B cell (primary cell): ENCODE results near the gene ABHD2. TPM values are rescaled to one million over a fixed set of nuclear protein-coding genes. Genes with fewer than 3 reads are reported as not detected.

ENCODE experiments used
- ATAC-seq: fragments of 200-7000 bp; cut with Tn5 transposase; one replicate; pipeline ENCODE4 v1.10.0; 2021; ENCODE audit warnings: low read depth, mild to moderate bottlenecking, moderate number of reproducible peaks, moderate library complexity
- CTCF ChIA-PET: fragments of 350-600 bp; sonication (Branson Sonifier 250); formaldehyde crosslinking; loops from one replicate; lab custom pipeline; 2021; ENCODE audit warnings: antibody characterized with exemption, inconsistent platforms; lab: Charles Lee
- POLR2A ChIA-PET: fragments of 350-600 bp; sonication (Branson Sonifier 250); formaldehyde crosslinking; loops from one replicate; lab custom pipeline; 2021; ENCODE audit warnings: antibody characterized with exemption; lab: Charles Lee
- DNase-seq: peaks from one replicate; pipeline ENCODE4 v3.0.0; 2013
- H2AFZ ChIP-seq: 2 replicates; pipeline ENCODE4 v1.6.1; 2012; ENCODE audit warnings: mild to moderate bottlenecking, low read depth, low read length; ENCODE audit not compliant: insufficient read depth, poor library complexity, severe bottlenecking
- H3K27ac ChIP-seq, 2 donors: 1 replicate in 1 of 2; 2 replicates in 1 of 2; pipeline ENCODE4 v1.5.1; 2012 to 2013; ENCODE audit warnings: low read length in 2 of 2, mild to moderate bottlenecking in 2 of 2, moderate library complexity in 1 of 2
- H3K27me3 ChIP-seq, 4 experiments: fragments of 200-600 bp in 1 of 4; sonication (generic) in 1 of 4; replicated peaks in 1 of 4; 1 replicate in 2 of 4; 2 replicates in 2 of 4; pipeline versions ENCODE4 v1.6.1 to v1.7.0; 2013 to 2016; ENCODE audit warnings: low read length in 3 of 4, mild to moderate bottlenecking in 2 of 4, mixed read lengths in 1 of 4, moderate library complexity in 1 of 4; ENCODE audit not compliant: insufficient read depth in 4 of 4, control insufficient read depth in 3 of 4; ENCODE audit errors: control extremely low read depth in 1 of 4
- H3K36me3 ChIP-seq, 2 experiments: replicated peaks in 1 of 2; 1 replicate in 1 of 2; 2 replicates in 1 of 2; pipeline versions ENCODE4 v1.6.1 to v1.7.1; 2013; ENCODE audit warnings: low read length in 1 of 2; ENCODE audit not compliant: insufficient read depth in 2 of 2, control insufficient read depth in 1 of 2; ENCODE audit errors: control extremely low read depth in 1 of 2, extremely low read depth in 1 of 2
- H3K4me1 ChIP-seq, 2 donors: fragments of 200-600 bp in 1 of 2; sonication (generic) in 1 of 2; 1 replicate in 1 of 2; 2 replicates in 1 of 2; pipeline versions ENCODE4 v1.5.1 to v1.6.1; 2013 to 2017; ENCODE audit warnings: low read length in 2 of 2; ENCODE audit not compliant: control insufficient read depth in 2 of 2, insufficient read depth in 2 of 2
- H3K4me2 ChIP-seq: replicated peaks from 2 replicates; pipeline ENCODE3; 2012; ENCODE audit warnings: mild to moderate bottlenecking, low read depth, low read length; ENCODE audit not compliant: poor library complexity, severe bottlenecking
- H3K4me3 ChIP-seq, 5 experiments: fragments of 200-600 bp in 1 of 5; sonication (generic) in 1 of 5; 1 replicate in 3 of 5; 2 replicates in 2 of 5; pipeline versions ENCODE4 v1.5.1 to v1.7.0; 2011 to 2016; ENCODE audit warnings: low read length in 4 of 5, mild to moderate bottlenecking in 4 of 5, low read depth in 2 of 5, control low read depth in 1 of 5, moderate library complexity in 1 of 5; ENCODE audit not compliant: insufficient read depth in 1 of 5; ENCODE audit errors: control extremely low read depth in 1 of 5, extremely low read depth in 1 of 5
- H3K79me2 ChIP-seq: fragments of 200-600 bp; sonication (generic); one replicate; pipeline ENCODE4 v1.6.0; 2016; ENCODE audit warnings: low read length; ENCODE audit not compliant: control insufficient read depth, insufficient read depth
- H3K9ac ChIP-seq: fragments of 200-600 bp; sonication (generic); 2 replicates; pipeline ENCODE4 v1.6.1; 2017; ENCODE audit warnings: mild to moderate bottlenecking, low read length, moderate library complexity
- H3K9me3 ChIP-seq, 3 donors: one replicate each; pipeline versions ENCODE4 v1.6.1 to v1.7.1; 2013; ENCODE audit warnings: low read length in 2 of 3; ENCODE audit not compliant: control insufficient read depth in 2 of 3, insufficient read depth in 1 of 3; ENCODE audit errors: control extremely low read depth in 1 of 3
- H4K20me1 ChIP-seq: 2 replicates; pipeline ENCODE4 v1.6.0; 2012; ENCODE audit warnings: mild to moderate bottlenecking, low read length; ENCODE audit not compliant: insufficient read depth, control insufficient read depth, poor library complexity, severe bottlenecking
- H3K27ac Mint-ChIP-seq: one replicate; pipeline ENCODE4 v1.8.0; 2021; ENCODE audit warnings: mixed read lengths
- H3K27me3 Mint-ChIP-seq: one replicate; pipeline ENCODE4 v1.8.0; 2021; ENCODE audit warnings: mixed read lengths
- H3K4me1 Mint-ChIP-seq: one replicate; pipeline ENCODE4 v1.8.0; 2021; ENCODE audit warnings: mixed read lengths
- H3K4me3 Mint-ChIP-seq: one replicate; pipeline ENCODE4 v1.8.0; 2021; ENCODE audit warnings: mixed read lengths
- H3K9me3 Mint-ChIP-seq: one replicate; pipeline ENCODE4 v1.8.0; 2022; ENCODE audit warnings: mixed read lengths; ENCODE audit not compliant: insufficient read depth
- CTCF ChIP-seq: fragments of 200-600 bp; IDR thresholded peaks from one replicate; pipeline ENCODE4 v1.8.0; 2022; ENCODE audit warnings: antibody characterized with exemption, mild to moderate bottlenecking
- EZH2 ChIP-seq: IDR thresholded peaks from 2 replicates; pipeline ENCODE4 v1.6.1; 2012; ENCODE audit warnings: borderline replicate concordance, low read depth, mild to moderate bottlenecking, moderate library complexity, low read length; ENCODE audit not compliant: insufficient read depth, poor library complexity, severe bottlenecking
- WGBS: methylation state at CpG from one replicate; pipeline ENCODE4 v1.1.5; 2013; ENCODE audit warnings: missing lambda C conversion rate; ENCODE audit not compliant: insufficient coverage; 5-methylcytosine and 5-hydroxymethylcytosine counted together
- intact Hi-C: fragments of 100-400 bp; cut with micrococcal nuclease; formaldehyde crosslinking; loops from one replicate; pipeline ENCODE4 v1.10.0; 2022
- polyA plus RNA-seq: library from polyadenylated mRNA; depleted of rRNA; stranded (reverse); fragments of >200 nt; gene quantifications from 2 replicates; pipeline ENCODE4 v1.2.3, GENCODE V29; 2012
- total RNA-seq, 2 donors: library from RNA; stranded (reverse); fragments of 120-200 nt in 1 of 2; gene quantifications; 1 replicate in 1 of 2; 2 replicates in 1 of 2; pipeline versions ENCODE4 v1.2.3 to v1.2.4, GENCODE V29; 2013 to 2022

The ABHD2 gene
- total and polyA plus RNA-seq, 2 donors (not counting 1 experiment from before 2014, with no cell fraction given): 7.1 to 45.8 TPM

- no peak overlapping the region for H3K4me3 ChIP-seq
- WGBS: 97% methylated on average over 11 of the region's 12 CpGs
- no peak overlapping the region for H3K27ac ChIP-seq
- H3K4me3 Mint-ChIP-seq: no peak overlapping the region
- H3K27me3 ChIP-seq: no peaks in the 10 kb centered on the region
- no peaks in the 10 kb centered on the region for H3K79me2 ChIP-seq
- ChIA-PET CTCF (interaction anchor here (1.0 kb wide), 1 partner anchor 13 kb away, joined by 3 read pairs; no protein-coding TSS in a partner anchor), POLR2A (no interaction called here)
- no peaks in the 10 kb centered on the region for H3K9me3 ChIP-seq
- H3K27ac Mint-ChIP-seq: no peak overlapping the region
- intact Hi-C loops: no loop called here
- no peak overlapping the region for H3K9ac ChIP-seq
- H4K20me1 ChIP-seq: no peaks in the 10 kb centered on the region
- H2AFZ ChIP-seq: no peak overlapping the region
- H3K4me2 ChIP-seq: no peak overlapping the region
- no peaks in the 10 kb centered on the region for H3K27me3 Mint-ChIP-seq
- ATAC-seq (no peak), DNase-seq (no peak)
- H3K36me3 ChIP-seq: peaks cover 2 to 39% of the 10 kb centered on the region in 2 experiments
- no peak for TF ChIP-seq EZH2
- TF ChIP-seq CTCF: no peak
- no peaks in the 10 kb centered on the region for H3K9me3 Mint-ChIP-seq
- H3K4me1 ChIP-seq: no peaks in the 10 kb centered on the region
- no peaks in the 10 kb centered on the region for H3K4me1 Mint-ChIP-seq
These were observed 96.8 kb downstream of the ABHD2 start for GRCh38 chr15:89184886-89185526.

DNA sequence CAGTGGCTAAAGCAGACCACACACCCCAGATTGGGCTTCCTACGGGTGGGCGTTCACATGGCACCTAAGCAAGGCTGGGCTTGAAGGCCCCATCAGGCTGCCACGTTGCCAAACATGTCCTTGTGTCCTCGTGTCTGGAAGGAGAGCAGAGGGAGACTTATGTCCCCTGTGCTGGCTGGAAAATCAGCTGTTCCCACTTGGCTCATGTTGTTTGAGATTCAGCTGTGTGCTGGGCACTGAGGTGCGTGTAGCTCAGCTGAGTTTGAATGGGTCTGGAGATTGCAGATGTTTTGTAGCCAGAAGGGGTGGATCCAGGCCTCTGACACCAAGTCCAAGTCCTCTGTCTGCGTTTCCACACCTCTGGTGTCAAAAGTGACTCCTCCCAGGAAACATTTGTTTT, 98.5 kb downstream of the ABHD2 start:
- intact Hi-C loops: no loop called here
- Mint-ChIP-seq H3K4me1 (no peaks in the 10 kb centered on the region), H3K27ac (no peak overlapping the region), H3K27me3 (no peaks in the 10 kb centered on the region), H3K9me3 (no peaks in the 10 kb centered on the region), H3K4me3 (no peak overlapping the region)
- H4K20me1 ChIP-seq: no peaks in the 10 kb centered on the region
- no peak for ATAC-seq
- no peak overlapping the region for H3K27ac ChIP-seq
- CTCF ChIA-PET: interaction anchor here (0.9 to 1.7 kb wide), 2 partner anchors 12 to 20 kb away, joined by 4 to 5 read pairs; no protein-coding TSS in a partner anchor
- WGBS: 95% methylated on average over 6 of the region's 6 CpGs
- no peak overlapping the region for H2AFZ ChIP-seq
- H3K36me3 ChIP-seq: peaks cover 0 to 49% of the 10 kb centered on the region in 2 experiments
- TF ChIP-seq EZH2: no peak
- no peak for TF ChIP-seq CTCF
- H3K4me1 ChIP-seq: no peaks in the 10 kb centered on the region
- no peaks in the 10 kb centered on the region for H3K27me3 ChIP-seq
- DNase-seq: no peak
- no peaks in the 10 kb centered on the region for H3K9me3 ChIP-seq
- POLR2A ChIA-PET: no interaction called here
- no peak overlapping the region for H3K4me2 ChIP-seq
- H3K9ac ChIP-seq: no peak overlapping the region
- H3K79me2 ChIP-seq: no peaks in the 10 kb centered on the region
- no peak overlapping the region for H3K4me3 ChIP-seq
